T-helper 2 cell treated with Interferon-gamma antibody and Interleukin-4, amounts not matched to agents 5 μg/mL and 100 μg/mL, for 36 hours (primary cell): ENCODE measurements around the gene PFKP.

Source experiments
- DNase-seq: peaks from one replicate; pipeline ENCODE4 v3.0.0; 2021; ENCODE audit warnings: low spot score
- H3K27ac Mint-ChIP-seq: one replicate; pipeline ENCODE4 v1.8.0; 2021; ENCODE audit warnings: mild to moderate bottlenecking, mixed read lengths
- H3K27me3 Mint-ChIP-seq: one replicate; pipeline ENCODE4 v1.8.0; 2021; ENCODE audit warnings: low read depth, mixed read lengths
- H3K36me3 Mint-ChIP-seq: one replicate; pipeline ENCODE4 v1.8.0; 2021; ENCODE audit warnings: low read depth, mixed read lengths
- H3K4me1 Mint-ChIP-seq: one replicate; pipeline ENCODE4 v1.8.0; 2021; ENCODE audit warnings: low read depth, mixed read lengths
- H3K4me3 Mint-ChIP-seq: one replicate; pipeline ENCODE4 v1.8.0; 2022; ENCODE audit warnings: mild to moderate bottlenecking, moderate library complexity, mixed read lengths
- H3K9me3 Mint-ChIP-seq: one replicate; pipeline ENCODE4 v1.8.0; 2021; ENCODE audit warnings: mixed read lengths

The PFKP gene

DNA sequence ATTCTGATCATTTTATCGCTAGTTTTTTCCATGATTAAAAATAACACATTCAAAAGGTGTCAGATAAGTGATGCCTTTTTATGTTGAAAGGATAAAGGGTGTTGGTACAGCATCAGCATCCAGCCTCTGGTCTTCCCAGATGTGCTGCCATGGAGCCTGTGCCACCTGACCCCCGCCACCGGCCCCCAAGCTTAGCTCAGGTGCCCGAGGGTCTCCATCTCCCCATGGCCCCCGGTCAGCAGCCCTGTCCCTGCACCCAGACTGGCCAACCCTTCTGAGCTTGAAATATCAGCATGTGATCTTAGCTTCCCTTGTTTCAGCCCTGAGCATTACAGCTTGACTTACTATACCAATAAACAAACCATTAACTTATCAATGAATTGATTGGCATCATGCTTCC lies 24.6 kb downstream of the PFKP start:
- Mint-ChIP-seq H3K36me3 (peaks cover 56% of the 10 kb centered on the region), H3K9me3 (no peaks in the 10 kb centered on the region), H3K4me3 (peak overlapping the region; percentile 29), H3K27me3 (no peaks in the 10 kb centered on the region), H3K4me1 (peaks cover 61% of the 10 kb centered on the region), H3K27ac (peak overlapping the region; percentile 76)
- DNase-seq: no peak

DNA sequence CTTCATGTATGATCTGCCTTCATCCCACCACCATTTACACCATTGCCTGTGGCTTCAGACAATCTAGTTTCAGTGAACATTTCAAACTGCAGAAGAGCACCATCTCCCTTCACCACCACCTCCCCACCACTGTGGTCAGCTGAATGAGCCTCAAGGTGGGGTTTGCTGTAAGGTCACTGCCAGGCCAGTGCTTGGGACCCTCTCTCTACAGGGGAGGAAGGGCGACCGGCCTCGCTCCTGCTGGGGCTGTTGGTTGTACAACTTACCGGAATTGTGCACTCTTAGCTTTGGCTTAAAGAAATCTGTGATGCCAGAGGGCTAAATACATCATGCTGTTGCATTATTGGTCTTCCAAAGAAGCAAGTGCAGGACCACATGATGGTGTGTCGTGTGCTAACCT lies 26.6 kb downstream of the PFKP start:
- Mint-ChIP-seq H3K36me3 (peaks cover 58% of the 10 kb centered on the region), H3K27me3 (no peaks in the 10 kb centered on the region)

DNA sequence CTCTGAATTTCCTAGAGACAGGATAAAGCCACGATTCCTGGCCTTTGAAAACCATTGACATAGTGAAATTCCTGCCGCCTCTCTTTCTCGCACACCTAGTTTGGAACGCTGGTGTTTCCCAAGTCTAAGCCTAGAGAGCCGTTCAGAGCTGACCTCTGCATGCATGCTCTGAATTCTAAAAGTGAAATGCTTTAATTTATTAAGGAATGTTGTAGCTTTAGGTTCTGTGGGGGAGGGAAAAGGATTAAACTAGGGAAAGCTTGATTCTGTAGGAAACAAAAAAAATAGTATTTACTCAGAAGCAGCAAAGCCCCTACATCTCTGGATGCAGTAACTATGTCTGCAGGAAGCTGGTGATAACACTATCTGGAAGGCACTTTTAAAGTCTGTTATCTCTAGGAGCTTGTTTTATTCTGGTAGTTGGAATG lies 27.3 kb downstream of the PFKP start:
- peak overlapping the region; percentile 57 for H3K4me3 Mint-ChIP-seq
- peaks cover 67% of the 10 kb centered on the region for H3K4me1 Mint-ChIP-seq
- no peaks in the 10 kb centered on the region for H3K9me3 Mint-ChIP-seq
- no peak for DNase-seq
- H3K27me3 Mint-ChIP-seq: no peaks in the 10 kb centered on the region
- H3K36me3 Mint-ChIP-seq: peaks cover 62% of the 10 kb centered on the region
- H3K27ac Mint-ChIP-seq: peak overlapping the region; percentile 86

More for the DNA sequence above, 26.6 kb downstream of the PFKP start:
- Mint-ChIP-seq H3K9me3 (no peaks in the 10 kb centered on the region), H3K27ac (peak overlapping the region; percentile 86), H3K4me3 (peak overlapping the region; percentile 57), H3K4me1 (peaks cover 65% of the 10 kb centered on the region)
- DNase-seq: no peak

DNA sequence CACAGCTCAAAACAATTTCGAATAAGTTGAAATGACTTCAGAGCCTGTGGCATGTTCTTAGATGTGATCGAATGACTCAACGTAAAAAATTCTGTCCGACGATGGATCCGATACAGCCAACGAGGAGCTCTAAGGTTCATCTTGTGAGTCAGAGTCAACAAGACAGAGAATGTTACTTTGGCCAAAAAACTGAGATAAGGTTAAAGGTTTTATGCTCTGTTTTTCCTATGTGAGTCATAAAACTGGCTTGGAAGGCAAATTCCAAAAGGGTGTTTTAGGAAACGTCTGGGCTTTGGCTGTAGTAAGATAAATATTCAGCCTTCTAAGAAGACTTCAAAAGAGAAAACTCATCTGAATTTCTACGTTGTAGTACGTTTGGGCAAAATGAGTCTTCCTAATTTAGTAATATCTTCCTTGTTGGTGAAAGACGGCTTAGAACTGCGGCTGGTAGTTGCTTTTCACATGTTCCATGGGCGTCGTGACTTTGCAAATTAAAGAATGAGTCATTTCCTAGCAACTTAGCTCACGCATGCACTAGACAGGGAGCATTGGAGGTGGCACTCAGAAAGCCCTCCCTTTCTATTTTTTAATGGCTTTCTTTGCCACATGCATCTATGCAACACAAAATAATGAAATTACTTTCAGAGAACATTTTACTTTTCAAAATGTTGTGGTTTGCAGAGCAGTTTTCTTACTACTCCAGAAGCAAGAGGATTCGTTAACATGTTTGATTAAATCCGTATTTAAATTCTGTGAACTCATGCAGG lies 28.2 kb downstream of the PFKP start:
- peaks cover 58% of the 10 kb centered on the region for H3K4me1 Mint-ChIP-seq
- H3K27me3 Mint-ChIP-seq: no peaks in the 10 kb centered on the region
- DNase-seq: peak; percentile 76
- H3K4me3 Mint-ChIP-seq: peak overlapping the region; percentile 57
- no peaks in the 10 kb centered on the region for H3K9me3 Mint-ChIP-seq
- H3K27ac Mint-ChIP-seq: peak overlapping the region; percentile 86
- H3K36me3 Mint-ChIP-seq: peaks cover 63% of the 10 kb centered on the region

DNA sequence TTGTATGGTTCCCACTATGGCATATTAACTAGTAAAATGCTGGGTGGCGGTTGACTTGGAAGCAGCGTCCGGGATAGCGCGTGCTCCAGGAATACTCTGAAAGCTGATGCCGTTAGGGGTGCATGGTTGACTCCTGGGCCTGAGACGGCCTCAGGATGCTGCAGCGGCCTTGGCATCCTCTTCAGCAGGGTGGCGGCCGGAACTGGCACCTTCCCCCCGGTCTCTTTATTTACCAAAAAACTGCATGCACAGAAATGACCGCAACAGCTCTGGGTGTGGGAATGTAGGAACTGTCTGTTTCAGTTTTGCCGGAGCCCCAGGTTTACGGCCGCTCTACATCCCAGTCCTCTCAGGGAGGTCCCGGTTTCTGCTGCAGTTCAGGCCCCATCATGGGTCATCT lies 28.8 kb downstream of the PFKP start:
- peaks cover 52% of the 10 kb centered on the region for H3K4me1 Mint-ChIP-seq
- no peaks in the 10 kb centered on the region for H3K27me3 Mint-ChIP-seq
- peak overlapping the region; percentile 86 for H3K27ac Mint-ChIP-seq
- peaks cover 62% of the 10 kb centered on the region for H3K36me3 Mint-ChIP-seq
- H3K4me3 Mint-ChIP-seq: peak overlapping the region; percentile 57
- H3K9me3 Mint-ChIP-seq: no peaks in the 10 kb centered on the region
- no peak for DNase-seq

DNA sequence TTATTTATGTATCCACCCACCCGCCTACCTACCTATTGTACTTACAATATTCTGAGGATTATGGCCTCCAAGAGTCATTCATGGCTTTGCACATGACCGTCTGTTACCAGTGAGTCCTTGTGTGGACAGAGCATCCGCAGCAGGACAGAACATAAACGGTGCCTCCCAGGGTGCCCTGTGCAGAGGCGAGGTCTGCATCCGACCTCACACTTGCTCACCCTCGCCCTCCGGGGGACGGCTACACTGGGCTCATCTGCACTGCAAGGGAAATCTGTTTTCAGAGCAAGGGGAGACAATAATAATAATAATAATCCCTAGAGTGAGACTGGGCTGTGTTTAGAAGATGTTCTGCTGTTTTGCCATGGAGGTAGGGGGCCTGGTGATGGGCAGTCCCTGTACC lies 29.8 kb downstream of the PFKP start:
- Mint-ChIP-seq H3K27ac (peak overlapping the region; percentile 68), H3K27me3 (no peaks in the 10 kb centered on the region), H3K36me3 (peaks cover 61% of the 10 kb centered on the region), H3K9me3 (no peaks in the 10 kb centered on the region), H3K4me3 (no peak overlapping the region), H3K4me1 (peaks cover 46% of the 10 kb centered on the region)
- DNase-seq: no peak

DNA sequence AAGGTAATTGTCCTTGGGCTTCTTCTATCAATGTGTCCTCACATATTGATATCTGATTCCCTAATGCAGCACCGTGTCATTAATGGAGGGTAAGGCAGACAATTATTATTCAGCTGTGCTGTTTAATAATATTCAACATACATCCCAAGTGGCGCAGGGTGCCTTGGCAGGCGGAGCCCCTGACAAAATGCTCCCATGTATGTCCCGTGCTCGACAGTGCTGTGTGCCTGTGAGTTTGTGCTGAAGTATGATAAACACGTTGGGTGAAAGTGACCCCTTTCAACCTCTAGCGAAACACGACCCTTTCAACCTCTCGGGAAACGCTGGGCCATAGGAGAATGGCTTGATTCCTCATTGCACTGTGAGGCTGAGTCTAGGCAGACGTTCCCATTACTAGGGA lies 31.3 kb downstream of the PFKP start:
- Mint-ChIP-seq H3K4me3 (no peak overlapping the region), H3K27ac (no peak overlapping the region), H3K4me1 (peaks cover 35% of the 10 kb centered on the region), H3K27me3 (no peaks in the 10 kb centered on the region), H3K9me3 (no peaks in the 10 kb centered on the region), H3K36me3 (peaks cover 61% of the 10 kb centered on the region)
- DNase-seq: no peak

DNA sequence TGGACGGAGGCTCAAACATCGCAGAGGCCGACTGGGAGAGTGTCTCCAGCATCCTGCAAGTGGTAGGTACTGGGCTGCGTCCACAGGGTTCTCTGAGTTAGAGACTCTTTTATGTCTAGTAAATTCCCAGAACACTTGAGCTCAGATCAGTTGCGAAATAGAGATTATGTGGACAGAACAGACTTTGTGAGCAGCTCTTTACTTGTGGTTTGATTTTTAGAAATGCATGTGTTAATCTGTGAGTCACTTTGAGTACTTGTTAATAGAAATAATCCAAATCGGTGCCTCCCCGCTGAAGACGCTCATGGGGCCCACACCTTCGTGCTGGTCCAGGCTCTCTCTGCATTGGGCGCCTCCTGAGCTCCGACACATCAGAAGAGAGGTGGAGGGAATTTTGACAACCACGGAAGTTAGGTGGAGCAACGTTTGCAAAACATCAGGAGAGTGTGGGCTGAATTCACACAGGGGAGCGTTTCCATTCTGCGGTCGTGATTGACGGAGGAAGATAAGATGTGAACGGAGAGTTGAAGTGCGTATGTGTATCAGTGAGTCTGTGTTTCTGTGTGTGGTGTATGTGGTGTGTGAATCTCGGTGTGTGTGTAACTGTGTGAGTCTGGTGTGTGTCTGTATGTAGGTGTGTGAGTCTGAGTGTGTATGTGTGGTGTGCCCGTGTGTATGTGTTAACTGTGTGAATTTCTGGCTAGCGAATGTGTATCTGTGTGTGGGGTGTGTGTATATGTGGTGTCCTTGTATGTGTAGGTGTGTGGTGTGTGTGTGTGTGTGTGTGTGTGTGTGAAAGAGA lies 32.1 kb downstream of the PFKP start:
- Mint-ChIP-seq H3K9me3 (no peaks in the 10 kb centered on the region), H3K27ac (peak overlapping the region; percentile 52), H3K4me3 (no peak overlapping the region), H3K27me3 (no peaks in the 10 kb centered on the region), H3K36me3 (peaks cover 60% of the 10 kb centered on the region), H3K4me1 (peaks cover 26% of the 10 kb centered on the region)
- DNase-seq: no peak

DNA sequence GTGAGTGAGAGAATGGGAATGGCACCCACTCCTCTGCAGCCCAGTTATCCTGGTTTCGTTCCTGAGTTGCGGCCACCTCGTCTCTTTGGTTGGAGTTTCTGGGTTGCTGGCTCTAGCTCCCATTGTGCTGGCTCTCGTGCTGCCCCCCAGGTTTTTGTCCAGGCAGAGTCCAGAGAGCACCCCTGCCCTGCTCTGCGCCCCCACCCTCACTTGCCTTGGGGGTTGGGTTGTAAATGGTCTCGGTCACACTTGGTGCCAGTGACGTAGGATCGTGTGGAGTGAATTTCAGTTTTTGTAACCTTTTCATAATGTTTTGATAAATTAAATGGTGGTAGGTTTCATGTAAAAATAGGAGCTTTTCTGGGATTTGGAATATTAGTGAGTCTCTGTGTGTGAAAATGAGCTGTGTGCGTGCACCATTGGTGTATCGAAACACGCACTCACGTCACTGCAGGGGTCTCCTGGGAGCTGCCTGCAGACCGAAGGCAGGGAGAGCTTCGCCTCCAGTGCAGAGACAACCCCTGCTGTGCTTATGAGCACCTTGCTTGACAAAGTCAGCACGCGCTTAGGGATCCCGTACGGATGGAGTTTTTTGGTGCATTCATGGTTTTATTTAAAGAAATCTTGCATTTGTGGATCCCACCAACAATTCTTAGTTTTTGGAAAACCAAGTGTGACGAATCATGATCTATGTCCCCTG lies 32.9 kb downstream of the PFKP start:
- H3K4me1 Mint-ChIP-seq: peaks cover 19% of the 10 kb centered on the region
- no peak for DNase-seq
- no peaks in the 10 kb centered on the region for H3K9me3 Mint-ChIP-seq
- H3K4me3 Mint-ChIP-seq: no peak overlapping the region
- H3K27ac Mint-ChIP-seq: no peak overlapping the region
- peaks cover 59% of the 10 kb centered on the region for H3K36me3 Mint-ChIP-seq
- no peaks in the 10 kb centered on the region for H3K27me3 Mint-ChIP-seq

DNA sequence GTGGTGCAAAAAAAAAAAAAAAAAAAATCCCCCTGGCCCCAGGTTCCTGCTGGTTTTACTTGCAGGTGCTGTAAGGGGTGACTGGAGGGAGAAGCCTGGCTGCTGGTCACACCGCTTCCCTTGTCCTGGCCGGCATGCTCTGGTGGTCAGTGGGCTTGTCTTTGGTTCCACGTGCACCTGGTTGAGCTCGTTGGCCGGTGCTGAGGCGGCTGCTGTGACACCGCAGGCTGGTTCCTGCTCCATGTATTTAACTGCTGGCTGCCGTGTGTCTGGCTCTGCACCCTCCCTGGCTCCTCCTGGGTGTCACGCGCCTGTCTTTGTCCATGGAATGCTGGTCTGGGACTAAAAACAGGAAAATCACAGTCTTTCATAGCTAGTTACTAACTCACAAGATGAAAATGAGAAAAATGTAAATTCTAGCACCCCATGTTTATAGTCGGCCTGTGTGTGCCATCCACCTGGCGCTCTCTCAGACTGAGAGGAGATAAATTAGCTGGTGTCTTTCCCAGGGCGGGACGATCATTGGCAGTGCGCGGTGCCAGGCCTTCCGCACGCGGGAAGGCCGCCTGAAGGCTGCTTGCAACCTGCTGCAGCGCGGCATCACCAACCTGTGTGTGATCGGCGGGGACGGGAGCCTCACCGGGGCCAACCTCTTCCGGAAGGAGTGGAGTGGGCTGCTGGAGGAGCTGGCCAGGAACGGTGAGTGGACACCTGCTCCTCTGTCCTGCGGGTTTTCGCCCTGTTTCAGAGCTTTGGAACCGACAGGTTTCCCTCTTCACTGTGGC lies 33.7 kb downstream of the PFKP start:
- H3K9me3 Mint-ChIP-seq: no peaks in the 10 kb centered on the region

DNA sequence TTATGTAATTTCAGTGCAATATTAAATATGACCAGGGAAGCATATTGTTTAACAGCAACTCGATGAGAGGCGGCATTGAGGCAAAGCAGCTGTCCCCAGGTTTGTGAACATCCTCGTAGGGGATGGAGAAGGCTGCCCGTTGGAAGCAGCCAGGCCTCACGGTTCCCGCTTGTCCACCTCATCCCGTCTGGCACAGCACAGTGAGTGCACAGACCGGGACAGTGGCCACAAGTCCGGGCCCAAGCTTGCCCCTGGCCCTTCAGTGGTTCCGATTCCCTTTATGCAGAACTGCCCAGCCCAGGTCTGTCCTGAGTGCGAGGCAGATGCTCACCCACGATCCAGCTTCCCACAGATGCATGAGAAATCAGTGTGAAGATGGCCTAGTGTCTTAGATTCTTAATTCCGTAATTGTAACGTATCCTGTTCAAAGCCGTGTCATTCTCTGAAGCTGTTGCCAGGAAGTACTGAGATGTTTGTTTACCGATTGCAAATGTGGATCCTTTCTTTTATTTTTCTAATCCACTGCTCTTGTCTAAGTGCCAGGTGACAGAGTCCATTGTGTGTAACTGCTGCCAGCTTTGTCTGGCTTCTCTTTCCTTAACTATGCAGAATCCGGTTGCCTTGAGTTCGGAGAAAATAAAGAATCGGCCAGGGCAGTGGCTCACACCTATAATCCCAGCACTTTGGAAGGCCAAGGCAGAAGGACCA lies 35.5 kb downstream of the PFKP start:
- H3K4me1 Mint-ChIP-seq: peaks cover 2% of the 10 kb centered on the region
- peaks cover 60% of the 10 kb centered on the region for H3K36me3 Mint-ChIP-seq
- no peaks in the 10 kb centered on the region for H3K9me3 Mint-ChIP-seq
- no peak overlapping the region for H3K4me3 Mint-ChIP-seq
- no peak for DNase-seq
- no peaks in the 10 kb centered on the region for H3K27me3 Mint-ChIP-seq
- peak overlapping the region; percentile 60 for H3K27ac Mint-ChIP-seq

More for the DNA sequence above, 33.7 kb downstream of the PFKP start:
- H3K27me3 Mint-ChIP-seq: no peaks in the 10 kb centered on the region
- H3K36me3 Mint-ChIP-seq: peaks cover 58% of the 10 kb centered on the region
- no peak for DNase-seq
- H3K4me1 Mint-ChIP-seq: peaks cover 11% of the 10 kb centered on the region
- H3K4me3 Mint-ChIP-seq: no peak overlapping the region
- H3K27ac Mint-ChIP-seq: peak overlapping the region; percentile 31

DNA sequence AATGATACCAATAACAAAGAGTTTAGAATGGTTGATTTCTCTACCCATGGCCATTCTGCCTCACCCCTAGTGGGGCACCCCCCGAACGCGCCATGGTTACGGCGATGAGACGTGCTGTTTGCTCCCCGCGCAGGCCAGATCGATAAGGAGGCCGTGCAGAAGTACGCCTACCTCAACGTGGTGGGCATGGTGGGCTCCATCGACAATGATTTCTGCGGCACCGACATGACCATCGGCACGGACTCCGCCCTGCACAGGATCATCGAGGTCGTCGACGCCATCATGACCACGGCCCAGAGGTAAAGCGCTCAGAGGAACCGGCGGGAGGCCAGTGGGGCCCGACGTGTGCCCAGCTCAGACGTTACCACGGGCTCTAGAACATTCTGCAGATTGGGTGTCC lies 36.3 kb downstream of the PFKP start:
- Mint-ChIP-seq H3K4me3 (no peak overlapping the region), H3K36me3 (peaks cover 68% of the 10 kb centered on the region), H3K27ac (no peak overlapping the region)

More for the DNA sequence above, 36.3 kb downstream of the PFKP start:
- Mint-ChIP-seq H3K27me3 (no peaks in the 10 kb centered on the region), H3K4me1 (peaks cover 2% of the 10 kb centered on the region), H3K9me3 (no peaks in the 10 kb centered on the region)
- no peak for DNase-seq
